Activated gamma-delta T cell treated with Interleukin-2 at 50 U/mL for 16 hours (primary cell): ENCODE data around the gene LRMDA.

Source experiments
- DNase-seq: peaks from one replicate; pipeline ENCODE4 v3.0.0-alpha.2; 2020

Gene LRMDA

GRCh38 chr10:75648351-75648750 lies 216.9 kb downstream of the LRMDA start:
- no peak for DNase-seq

GRCh38 chr10:75648854-75649253 lies 217.4 kb downstream of the LRMDA start:
- no peak for DNase-seq

GRCh38 chr10:75649466-75649865 lies 218.0 kb downstream of the LRMDA start:
- DNase-seq: no peak

GRCh38 chr10:75650648-75651047 lies 219.2 kb downstream of the LRMDA start:
- DNase-seq: no peak

GRCh38 chr10:75651417-75651816 lies 220.0 kb downstream of the LRMDA start:
- DNase-seq: no peak

- DNase-seq: no peak
These were observed 220.8 kb downstream of the LRMDA start for GRCh38 chr10:75652146-75652740.

GRCh38 chr10:75653761-75654160 lies 222.3 kb downstream of the LRMDA start:
- DNase-seq: no peak

- no peak for DNase-seq
These were observed 222.8 kb downstream of the LRMDA start for GRCh38 chr10:75654171-75654771.

- DNase-seq: no peak
These were observed 223.3 kb downstream of the LRMDA start for GRCh38 chr10:75654772-75655171.

- no peak for DNase-seq
These were observed 224.5 kb downstream of the LRMDA start for GRCh38 chr10:75655791-75656451.

- no peak for DNase-seq
These were observed 225.9 kb downstream of the LRMDA start for GRCh38 chr10:75657351-75657750.

- no peak for DNase-seq
These were observed 226.6 kb downstream of the LRMDA start for GRCh38 chr10:75658036-75658435.

GRCh38 chr10:75658496-75658895 lies 227.1 kb downstream of the LRMDA start:
- DNase-seq: no peak

GRCh38 chr10:75658915-75659314 lies 227.5 kb downstream of the LRMDA start:
- no peak for DNase-seq

GRCh38 chr10:75660823-75661222 lies 229.4 kb downstream of the LRMDA start:
- no peak for DNase-seq

- DNase-seq: no peak
These were observed 231.3 kb downstream of the LRMDA start for GRCh38 chr10:75662715-75663114.

- no peak for DNase-seq
These were observed 232.7 kb downstream of the LRMDA start for GRCh38 chr10:75663947-75664664.

GRCh38 chr10:75664968-75665367 lies 233.5 kb downstream of the LRMDA start:
- DNase-seq: no peak

- DNase-seq: no peak
These were observed 234.3 kb downstream of the LRMDA start for GRCh38 chr10:75665707-75666106.

- DNase-seq: no peak
These were observed 240.8 kb downstream of the LRMDA start for GRCh38 chr10:75672111-75672671.

GRCh38 chr10:75672842-75673241 lies 241.4 kb downstream of the LRMDA start:
- no peak for DNase-seq

- DNase-seq: no peak
These were observed 246.1 kb downstream of the LRMDA start for GRCh38 chr10:75677541-75677940.

GRCh38 chr10:75678527-75678926 lies 247.1 kb downstream of the LRMDA start:
- DNase-seq: no peak

GRCh38 chr10:75679536-75679935 lies 248.1 kb downstream of the LRMDA start:
- no peak for DNase-seq
